GM12878 (cell line): ENCODE data around the gene TMEM94. TPM values are rescaled to one million over a fixed set of nuclear protein-coding genes. Genes with fewer than 3 reads are reported as not detected.

Experiments used
- ATAC-seq: fragments of 200-7000 bp; cut with Tn5 transposase; 3 replicates; pipeline ENCODE4 v1.9.1; 2020; ENCODE audit warnings: mild to moderate bottlenecking, moderate library complexity
- BruUV-seq: library from RNA; stranded (reverse); fragments of 400-500 nt; replicated peaks from 2 replicates; lab custom pipeline; 2021; lab: Mats Ljungman, UMichigan
- CTCF ChIA-PET: fragments of 300-600 bp; sonication (Branson Sonifier 250); formaldehyde crosslinking; extraction: SDS; loops from one replicate; lab custom pipeline; 2021; ENCODE audit warnings: inconsistent platforms; lab: Yijun Ruan, JAX
- POLR2A ChIA-PET: fragments of 350-600 bp; formaldehyde crosslinking; extraction: SDS; loops from one replicate; lab custom pipeline; 2021; ENCODE audit warnings: inconsistent platforms; lab: Charles Lee
- RAD21 ChIA-PET: fragments of 300-600 bp; sonication (Branson Sonifier 250); formaldehyde crosslinking; loops from one replicate; lab custom pipeline; 2023; ENCODE audit warnings: antibody characterized with exemption; ENCODE audit not compliant: unreplicated experiment; lab: Charles Lee
- SMC1A ChIA-PET: fragments of 300-600 bp; sonication (Branson Sonifier 250); formaldehyde crosslinking; loops from one replicate; lab custom pipeline; 2023; ENCODE audit not compliant: unreplicated experiment, uncharacterized antibody; lab: Charles Lee
- DNase-seq: peaks from one replicate; pipeline ENCODE4 v3.0.0-alpha.2; 2011; ENCODE audit warnings: low read depth, low spot score
- FAIRE-seq: peaks from 3 replicates; lab custom pipeline; 2011; peaks lifted over from hg19 to GRCh38; lab: Jason Lieb, UNC
- H2AFZ ChIP-seq: 2 replicates; pipeline ENCODE4 v1.6.0; 2011; ENCODE audit warnings: low read depth, low read length, control low read depth; ENCODE audit not compliant: control insufficient read depth
- H3K27ac ChIP-seq: 2 replicates; pipeline ENCODE4 v1.5.1; 2011; ENCODE audit warnings: control low read depth; ENCODE audit not compliant: control insufficient read depth, insufficient read depth
- H3K27me3 ChIP-seq, 2 experiments: replicated peaks in 1 of 2; 2 replicates each; pipeline versions ENCODE4 v1.6.0 to v1.6.1; 2011; ENCODE audit warnings: low read length in 1 of 2; ENCODE audit not compliant: control insufficient read depth in 2 of 2, insufficient read depth in 2 of 2
- H3K36me3 ChIP-seq, 2 experiments: 2 replicates each; pipeline ENCODE4 v1.5.1; 2011; ENCODE audit warnings: low read length in 1 of 2; ENCODE audit not compliant: control insufficient read depth in 2 of 2, insufficient read depth in 2 of 2
- H3K4me1 ChIP-seq: 2 replicates; pipeline ENCODE4 v1.6.1; 2011; ENCODE audit warnings: mild to moderate bottlenecking, low read length, moderate library complexity, mixed read lengths; ENCODE audit not compliant: control insufficient read depth, insufficient read depth
- H3K4me2 ChIP-seq: 2 replicates; pipeline ENCODE4 v1.6.0; 2011; ENCODE audit warnings: control low read depth; ENCODE audit not compliant: control insufficient read depth, insufficient read depth
- H3K4me3 ChIP-seq: fragments of 200-600 bp; sonication (generic); 2 replicates; pipeline ENCODE4 v1.5.1; 2016
- H3K79me2 ChIP-seq: 2 replicates; pipeline ENCODE4 v1.6.0; 2011; ENCODE audit warnings: low read length; ENCODE audit not compliant: control insufficient read depth, insufficient read depth
- H3K9ac ChIP-seq: 2 replicates; pipeline ENCODE4 v1.8.0; 2011; ENCODE audit warnings: low read length, control low read depth, mixed read lengths; ENCODE audit not compliant: control insufficient read depth, insufficient read depth
- H3K9me3 ChIP-seq: replicated peaks from 3 replicates; pipeline ENCODE4 v1.5.1; 2011; ENCODE audit warnings: mild to moderate bottlenecking, low read length; ENCODE audit not compliant: control insufficient read depth, insufficient read depth
- H4K20me1 ChIP-seq: 2 replicates; pipeline ENCODE4 v1.6.0; 2011; ENCODE audit not compliant: control insufficient read depth, insufficient read depth
- BHLHE40 ChIP-seq, 2 experiments: fragments of 450-650 bp in 1 of 2; IDR thresholded peaks; 2 replicates each; pipeline ENCODE4 v1.6.1; 2011 to 2017; ENCODE audit warnings: low read depth in 2 of 2, borderline replicate concordance in 1 of 2, improper control_type of control experiment in 1 of 2, low read length in 1 of 2, mild to moderate bottlenecking in 1 of 2
- ETV6 ChIP-seq, 2 experiments: fragments of 450-650 bp in 1 of 2; IDR thresholded peaks in 1 of 2; conservative IDR thresholded peaks in 1 of 2; 2 replicates each; pipeline ENCODE4 v1.6.1; 2014; ENCODE audit warnings: antibody characterized with exemption in 1 of 2, borderline replicate concordance in 1 of 2, low read depth in 1 of 2, mild to moderate bottlenecking in 1 of 2, moderate library complexity in 1 of 2
- JUNB ChIP-seq: IDR thresholded peaks from 2 replicates; pipeline ENCODE4 v1.6.1; 2016; ENCODE audit warnings: antibody characterized with exemption, mild to moderate bottlenecking
- KLF5 ChIP-seq: fragments of 450-650 bp; IDR thresholded peaks from 2 replicates; pipeline ENCODE4 v1.6.1; 2014; ENCODE audit warnings: mild to moderate bottlenecking; ENCODE audit not compliant: partially characterized antibody
- MTA2 ChIP-seq: fragments of 450-650 bp; IDR thresholded peaks from 2 replicates; pipeline ENCODE4 v1.6.1; 2016; ENCODE audit warnings: low read depth, mild to moderate bottlenecking, moderate library complexity
- NR2F1 ChIP-seq: fragments of 450-650 bp; conservative IDR thresholded peaks from 2 replicates; pipeline ENCODE4 v1.6.1; 2017; ENCODE audit warnings: mild to moderate bottlenecking
- SPI1 ChIP-seq: IDR thresholded peaks from 2 replicates; pipeline ENCODE4 v1.6.1; 2011; ENCODE audit warnings: low read depth, mild to moderate bottlenecking, low read length, moderate library complexity, borderline replicate concordance; ENCODE audit not compliant: insufficient read depth
- WRNIP1 ChIP-seq: IDR thresholded peaks from 2 replicates; pipeline ENCODE4 v1.6.1; 2011; ENCODE audit warnings: low read depth, low read length, improper control_type of control experiment, borderline replicate concordance
- WGBS: methylation state at CpG from one replicate; pipeline ENCODE4 v1.1.6; 2016; ENCODE audit warnings: low lambda C conversion rate; ENCODE audit not compliant: insufficient replicate concordance, insufficient coverage; ENCODE audit errors: missing lambda C conversion rate; 5-methylcytosine and 5-hydroxymethylcytosine counted together
- in situ Hi-C: fragments of 300-500 bp; cut with MboI; formaldehyde crosslinking; loops from 9 replicates; pipeline ENCODE4 v1.14.3; 2018; ENCODE audit warnings: mixed read lengths
- intact Hi-C: fragments of 100-400 bp; cut with micrococcal nuclease; formaldehyde crosslinking; loops from one replicate; pipeline ENCODE4 v1.14.2; 2022; ENCODE audit not compliant: unreplicated experiment
- polyA plus RNA-seq, 11 experiments: library from polyadenylated mRNA; depleted of rRNA in 4 of 11; unstranded in 6 of 11; stranded (reverse) in 5 of 11; fragments of >200 nt; fragmentation: Nextera tagmentation in 4 of 11; fragmentation: Illumina TruSeq in 1 of 11; extraction: Ambion mirVana in 4 of 11; extraction: Trizol in 1 of 11; gene quantifications; 1 replicate in 1 of 11; 2 replicates in 10 of 11; pipeline versions ENCODE4 v1.2.1 to v1.2.3, GENCODE V29; 2011 to 2016; ENCODE audit warnings: inconsistent platforms in 2 of 11, missing spikeins in 2 of 11, low read depth in 1 of 11
- total RNA-seq, 4 experiments: library from RNA; depleted of rRNA in 3 of 4; stranded (reverse); fragments of >200 nt in 3 of 4; fragmentation: Illumina TruSeq in 1 of 4; extraction: Trizol in 1 of 4; gene quantifications; 2 replicates each; pipeline versions ENCODE4 v1.2.1 to v1.2.3, GENCODE V29; 2013 to 2021
- TF ChIP-seq, protein P1 (sequence below): fragments of 450-650 bp; IDR thresholded peaks from 2 replicates; pipeline ENCODE4 v1.6.1; 2017; ENCODE audit warnings: low read depth, mild to moderate bottlenecking, moderate library complexity

TMEM94 gene
- total and polyA plus RNA-seq, 10 of the 15 experiments (the other 5 are each of a cell fraction or from before 2014, with no cell fraction given), result 0.31 to 70.7 (median 24.4) TPM

- TF ChIP-seq KLF5 (no peak), SPI1 (no peak), ETV6 (conservative IDR thresholded peaks at IDR 0.05 in 1 of 2, IDR thresholded peaks at IDR 0.05 in 1 of 2; ENCODE audit: borderline replicate concordance in 1 of 2, low read depth in 1 of 2) (no peak), WRNIP1 (no peak), MTA2 (no peak), NR2F1 (no peak), JUNB (no peak)
- TF ChIP-seq, protein P1, sequence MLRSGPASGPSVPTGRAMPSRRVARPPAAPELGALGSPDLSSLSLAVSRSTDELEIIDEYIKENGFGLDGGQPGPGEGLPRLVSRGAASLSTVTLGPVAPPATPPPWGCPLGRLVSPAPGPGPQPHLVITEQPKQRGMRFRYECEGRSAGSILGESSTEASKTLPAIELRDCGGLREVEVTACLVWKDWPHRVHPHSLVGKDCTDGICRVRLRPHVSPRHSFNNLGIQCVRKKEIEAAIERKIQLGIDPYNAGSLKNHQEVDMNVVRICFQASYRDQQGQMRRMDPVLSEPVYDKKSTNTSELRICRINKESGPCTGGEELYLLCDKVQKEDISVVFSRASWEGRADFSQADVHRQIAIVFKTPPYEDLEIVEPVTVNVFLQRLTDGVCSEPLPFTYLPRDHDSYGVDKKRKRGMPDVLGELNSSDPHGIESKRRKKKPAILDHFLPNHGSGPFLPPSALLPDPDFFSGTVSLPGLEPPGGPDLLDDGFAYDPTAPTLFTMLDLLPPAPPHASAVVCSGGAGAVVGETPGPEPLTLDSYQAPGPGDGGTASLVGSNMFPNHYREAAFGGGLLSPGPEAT, result no peak
- TF ChIP-seq, all 136 proteins: peak for 0
Observed at GRCh38 chr17:75505640-75506039, 49.2 kb downstream of the TMEM94 start (continued).

DNA sequence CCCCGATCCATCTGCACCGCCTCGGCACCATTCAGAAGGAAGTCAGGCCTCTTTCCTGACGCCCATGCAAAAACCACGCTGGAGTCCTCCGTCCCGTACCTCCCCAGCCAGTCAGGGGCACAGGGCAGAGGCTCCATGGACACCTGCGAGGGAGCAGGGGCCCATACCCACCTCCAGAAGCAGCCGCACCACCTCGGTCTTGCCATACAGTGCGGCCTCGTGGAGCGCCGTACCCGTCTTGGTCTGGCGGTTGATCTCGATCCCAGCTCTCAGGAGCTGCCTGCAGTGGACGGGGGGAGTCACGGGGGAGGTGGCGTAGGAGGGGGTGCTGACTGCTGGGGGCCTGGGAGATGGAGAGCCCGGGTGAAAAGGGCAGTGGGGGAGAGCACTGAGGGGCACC lies 49.7 kb downstream of the TMEM94 start:
- no TSS peak for BruUV-seq
- Histone ChIP-seq H3K4me1 (no peaks in the 10 kb centered on the region), H2AFZ (no peak overlapping the region), H3K9me3 (no peaks in the 10 kb centered on the region), H3K4me2 (no peak overlapping the region), H3K4me3 (no peak overlapping the region), H3K27me3 (no peaks in the 10 kb centered on the region), H3K36me3 (no peaks in the 10 kb centered on the region; a peak in 1 of 4 replicates), H3K79me2 (no peaks in the 10 kb centered on the region), H3K27ac (no peak overlapping the region), H3K9ac (no peak overlapping the region), H4K20me1 (no peaks in the 10 kb centered on the region)
- ChIA-PET POLR2A (interaction anchor here (0.6 kb wide), 1 partner anchor 22 kb away, joined by 3 read pairs; no protein-coding TSS in a partner anchor), CTCF (interaction anchor here (1.5 kb wide), 1 partner anchor 10 kb away, joined by 6 read pairs; the partner anchor contains the start of gene TSEN54), SMC1A (interaction anchor here (1.4 kb wide), 1 partner anchor 77 kb away, joined by 5 read pairs; no protein-coding TSS in a partner anchor), RAD21 (no interaction called here)
- intact Hi-C loops, result no loop called here
- no peak for ATAC-seq
- 59% methylated on average over 19 of the region's 21 CpGs for WGBS
- DNase-seq, result no peak
- in situ Hi-C loops, result no loop called here
- no peak for TF ChIP-seq BHLHE40 (IDR thresholded peaks at IDR 0.05; ENCODE audit: borderline replicate concordance in 1 of 2, low read depth in 2 of 2, low read length in 1 of 2)
- no peak for FAIRE-seq
